ENCODE measurements around the gene FSTL4.

GRCh38 chr5:133556551-133556950 lies 55.8 kb downstream of the FSTL4 start:
- TF ChIP-seq, protein P1, sequence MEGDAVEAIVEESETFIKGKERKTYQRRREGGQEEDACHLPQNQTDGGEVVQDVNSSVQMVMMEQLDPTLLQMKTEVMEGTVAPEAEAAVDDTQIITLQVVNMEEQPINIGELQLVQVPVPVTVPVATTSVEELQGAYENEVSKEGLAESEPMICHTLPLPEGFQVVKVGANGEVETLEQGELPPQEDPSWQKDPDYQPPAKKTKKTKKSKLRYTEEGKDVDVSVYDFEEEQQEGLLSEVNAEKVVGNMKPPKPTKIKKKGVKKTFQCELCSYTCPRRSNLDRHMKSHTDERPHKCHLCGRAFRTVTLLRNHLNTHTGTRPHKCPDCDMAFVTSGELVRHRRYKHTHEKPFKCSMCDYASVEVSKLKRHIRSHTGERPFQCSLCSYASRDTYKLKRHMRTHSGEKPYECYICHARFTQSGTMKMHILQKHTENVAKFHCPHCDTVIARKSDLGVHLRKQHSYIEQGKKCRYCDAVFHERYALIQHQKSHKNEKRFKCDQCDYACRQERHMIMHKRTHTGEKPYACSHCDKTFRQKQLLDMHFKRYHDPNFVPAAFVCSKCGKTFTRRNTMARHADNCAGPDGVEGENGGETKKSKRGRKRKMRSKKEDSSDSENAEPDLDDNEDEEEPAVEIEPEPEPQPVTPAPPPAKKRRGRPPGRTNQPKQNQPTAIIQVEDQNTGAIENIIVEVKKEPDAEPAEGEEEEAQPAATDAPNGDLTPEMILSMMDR (IDR thresholded peaks at IDR 0.05) = no peak
- TF ChIP-seq POLR2A (IDR thresholded peaks at IDR 0.05) = no peak

All from prostate gland (tissue), 2 donors.